ENCODE results near the gene PDXK. TPM values are rescaled to one million over a fixed set of nuclear protein-coding genes. Genes with fewer than 3 reads are reported as not detected.

The PDXK gene
- total RNA-seq, 4 donors from 2014 or later = 15.9 to 89.8 (median 49.8) TPM

- Histone ChIP-seq H3K9me3 (no peaks in the 10 kb centered on the region), H3K27me3 (no peaks in the 10 kb centered on the region), H3K36me3 (no peaks in the 10 kb centered on the region), H3K27ac (no peak overlapping the region), H3K4me1 (peaks cover 0 to 5% of the 10 kb centered on the region in 2 donors), H3K4me3 (no peak overlapping the region)
- no peak for DNase-seq
- intact Hi-C loops (cut with DNase I; ENCODE audit: low total_unique reads) = no loop called here
- no peak for TF ChIP-seq POLR2A (IDR thresholded peaks at IDR 0.05)
- TF ChIP-seq, protein P1, sequence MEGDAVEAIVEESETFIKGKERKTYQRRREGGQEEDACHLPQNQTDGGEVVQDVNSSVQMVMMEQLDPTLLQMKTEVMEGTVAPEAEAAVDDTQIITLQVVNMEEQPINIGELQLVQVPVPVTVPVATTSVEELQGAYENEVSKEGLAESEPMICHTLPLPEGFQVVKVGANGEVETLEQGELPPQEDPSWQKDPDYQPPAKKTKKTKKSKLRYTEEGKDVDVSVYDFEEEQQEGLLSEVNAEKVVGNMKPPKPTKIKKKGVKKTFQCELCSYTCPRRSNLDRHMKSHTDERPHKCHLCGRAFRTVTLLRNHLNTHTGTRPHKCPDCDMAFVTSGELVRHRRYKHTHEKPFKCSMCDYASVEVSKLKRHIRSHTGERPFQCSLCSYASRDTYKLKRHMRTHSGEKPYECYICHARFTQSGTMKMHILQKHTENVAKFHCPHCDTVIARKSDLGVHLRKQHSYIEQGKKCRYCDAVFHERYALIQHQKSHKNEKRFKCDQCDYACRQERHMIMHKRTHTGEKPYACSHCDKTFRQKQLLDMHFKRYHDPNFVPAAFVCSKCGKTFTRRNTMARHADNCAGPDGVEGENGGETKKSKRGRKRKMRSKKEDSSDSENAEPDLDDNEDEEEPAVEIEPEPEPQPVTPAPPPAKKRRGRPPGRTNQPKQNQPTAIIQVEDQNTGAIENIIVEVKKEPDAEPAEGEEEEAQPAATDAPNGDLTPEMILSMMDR (IDR thresholded peaks at IDR 0.05) = no peak
Observed at GRCh38 chr21:43763901-43764523, 45.1 kb downstream of the PDXK start.

GRCh38 chr21:43764576-43765495, 45.9 kb downstream of the PDXK start:
- no peak overlapping the region for H3K4me3 ChIP-seq
- DNase-seq = no peak
- H3K27ac ChIP-seq = no peak overlapping the region
- TF ChIP-seq, protein P1 (IDR thresholded peaks at IDR 0.05) = no peak
- TF ChIP-seq POLR2A (IDR thresholded peaks at IDR 0.05) = no peak
- no peaks in the 10 kb centered on the region for H3K36me3 ChIP-seq
- H3K4me1 ChIP-seq = peaks cover 0 to 5% of the 10 kb centered on the region in 2 donors
- no peaks in the 10 kb centered on the region for H3K27me3 ChIP-seq
- no peaks in the 10 kb centered on the region for H3K9me3 ChIP-seq
- intact Hi-C loops (cut with DNase I; ENCODE audit: low total_unique reads) = no loop called here

DNA sequence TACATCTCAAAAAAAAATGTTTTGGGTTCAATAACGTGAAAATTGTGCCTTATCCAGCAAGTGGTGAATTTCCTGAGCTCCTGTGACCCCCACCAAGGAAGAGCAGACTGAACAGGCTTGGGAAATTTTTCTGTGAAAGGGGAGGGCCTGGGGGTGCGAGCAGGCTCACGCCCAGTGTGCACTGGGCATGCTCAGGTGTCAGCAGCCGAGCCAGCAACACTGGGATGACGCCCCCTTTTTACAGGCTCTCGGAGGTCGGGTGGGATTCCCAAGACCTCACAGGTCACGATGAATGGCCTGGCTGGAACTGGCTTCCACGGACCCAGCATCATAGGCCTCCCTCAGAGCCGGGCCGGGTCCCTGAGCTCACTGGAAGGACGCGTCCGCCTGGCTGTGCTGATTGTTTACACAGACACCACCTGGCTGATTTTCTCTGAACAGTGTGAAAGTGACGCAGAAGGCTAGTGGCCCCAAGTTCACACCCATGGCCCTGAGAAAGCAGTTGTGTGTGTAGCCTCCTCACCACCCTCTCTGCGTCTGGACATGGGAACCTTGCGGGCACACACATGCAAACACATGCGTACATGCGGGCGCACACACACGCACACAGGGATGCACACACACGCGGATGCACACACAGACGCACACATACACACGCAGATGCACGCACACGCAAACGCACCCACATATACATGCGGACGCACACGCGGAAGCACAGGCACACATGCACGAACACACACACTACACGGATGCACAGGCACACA, 48.0 kb downstream of the PDXK start:
- TF ChIP-seq, protein P1 (IDR thresholded peaks at IDR 0.05) = no peak
- TF ChIP-seq POLR2A (IDR thresholded peaks at IDR 0.05) = no peak
- intact Hi-C loops (cut with DNase I; ENCODE audit: low total_unique reads) = no loop called here
- H3K4me3 ChIP-seq = no peak overlapping the region

DNA sequence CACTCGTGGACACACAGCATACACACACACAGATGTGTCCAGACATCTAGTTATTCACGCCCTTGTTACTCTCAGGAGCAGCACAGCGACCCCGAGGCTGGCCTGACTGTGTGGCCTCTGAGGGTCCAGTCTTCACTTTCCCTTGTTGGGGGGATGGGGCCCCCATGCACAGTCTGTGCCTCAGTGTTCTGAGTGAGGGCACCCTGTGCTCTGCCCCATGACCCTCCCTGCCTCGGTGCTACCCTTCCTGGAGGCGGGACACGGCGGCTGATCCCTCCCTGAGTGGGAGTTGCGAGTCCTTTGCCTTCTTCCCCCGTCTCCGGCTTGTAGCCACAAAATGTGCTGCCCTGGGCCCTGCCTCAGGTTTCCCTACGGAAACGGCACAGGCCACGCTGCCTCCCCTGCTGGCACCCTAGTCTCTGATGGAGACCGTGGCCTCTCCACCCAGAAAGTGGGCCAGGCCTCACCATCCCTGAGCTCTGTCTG, 48.6 kb downstream of the PDXK start:
- no peaks in the 10 kb centered on the region for H3K9me3 ChIP-seq
- no peaks in the 10 kb centered on the region for H3K27me3 ChIP-seq
- H3K4me1 ChIP-seq = peaks cover 0 to 5% of the 10 kb centered on the region in 2 donors
- intact Hi-C loops (cut with DNase I; ENCODE audit: low total_unique reads) = no loop called here
- no peak overlapping the region for H3K27ac ChIP-seq
- no peak overlapping the region for H3K4me3 ChIP-seq
- no peak for DNase-seq
- TF ChIP-seq, protein P1 (IDR thresholded peaks at IDR 0.05) = no peak
- TF ChIP-seq POLR2A (IDR thresholded peaks at IDR 0.05) = no peak
- no peaks in the 10 kb centered on the region for H3K36me3 ChIP-seq

More for the DNA sequence above, 48.0 kb downstream of the PDXK start:
- peaks cover 0 to 5% of the 10 kb centered on the region in 2 donors for H3K4me1 ChIP-seq
- DNase-seq = no peak
- H3K36me3 ChIP-seq = no peaks in the 10 kb centered on the region
- no peaks in the 10 kb centered on the region for H3K9me3 ChIP-seq
- H3K27me3 ChIP-seq = no peaks in the 10 kb centered on the region
- no peak overlapping the region for H3K27ac ChIP-seq

Data from uterus (tissue), 4 donors.